Measurements from ENCODE around the gene PIK3R5.

- TF ChIP-seq ZNF423 (CRISPR knock-in tag; IDR thresholded peaks at IDR 0.05) (no peak), EMX1 (CRISPR knock-in tag; IDR thresholded peaks at IDR 0.05) (no peak), JUN (CRISPR knock-in tag; IDR thresholded peaks at IDR 0.05) (no peak), CTCF (IDR thresholded peaks at IDR 0.05) (no peak)
These were observed 68.6 kb downstream of the PIK3R5 start for GRCh38 chr17:8896641-8897635.

Measured in WTC11 (cell line).